Activated T-helper 17 cell treated with anti-CD3 and anti-CD28 coated beads, Interleukin-2, amount 50 U/mL, for 72 hours (primary cell): ENCODE data around the gene NECTIN1. TPM values are rescaled to one million over a fixed set of nuclear protein-coding genes. Genes with fewer than 3 reads are reported as not detected.

Source experiments
- ATAC-seq: fragments of 150-1000 bp; cut with Tn5 transposase; replicated peaks from 2 replicates; pipeline ENCODE4 v1.10.0; 2021; ENCODE audit warnings: mild to moderate bottlenecking, moderate library complexity
- H3K27ac Mint-ChIP-seq: one replicate; pipeline ENCODE4 v1.8.0; 2022; ENCODE audit warnings: mixed read lengths
- H3K27me3 Mint-ChIP-seq: one replicate; pipeline ENCODE4 v1.8.0; 2022; ENCODE audit warnings: mixed read lengths
- H3K36me3 Mint-ChIP-seq: one replicate; pipeline ENCODE4 v1.8.0; 2022; ENCODE audit warnings: low read depth, mild to moderate bottlenecking, mixed read lengths
- H3K4me1 Mint-ChIP-seq: one replicate; pipeline ENCODE4 v1.8.0; 2022; ENCODE audit warnings: mixed read lengths
- H3K4me3 Mint-ChIP-seq: one replicate; pipeline ENCODE4 v1.8.0; 2022; ENCODE audit warnings: mild to moderate bottlenecking, mixed read lengths
- H3K9me3 Mint-ChIP-seq: one replicate; pipeline ENCODE4 v1.8.0; 2022; ENCODE audit warnings: mixed read lengths
- total RNA-seq, 2 donors: library from RNA; stranded (reverse); gene quantifications; one replicate each; pipeline ENCODE4 v1.2.3, GENCODE V29; 2022

The NECTIN1 gene
- total RNA-seq, 2 donors from 2014 or later, result 0.78 to 2.3 TPM

DNA sequence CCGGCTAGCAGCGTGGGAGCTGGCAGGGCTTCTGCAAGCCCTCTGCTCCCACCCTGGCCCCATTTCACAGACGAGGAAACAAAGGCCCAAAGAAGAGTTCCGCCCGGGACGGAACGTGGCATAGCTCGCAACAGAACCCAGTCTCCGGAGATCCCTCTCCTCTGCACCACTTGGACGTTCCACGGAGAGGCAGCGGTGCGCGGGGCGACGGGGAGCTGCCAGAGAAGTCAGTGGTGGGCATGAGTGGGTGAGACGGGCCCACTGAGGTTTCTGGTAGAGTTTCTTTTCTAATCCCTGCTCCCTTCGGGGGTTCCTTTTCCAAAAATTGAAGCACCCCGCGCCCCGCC, 554 bp upstream of the NECTIN1 start:
- ATAC-seq, result peak; percentile 30
- H3K9me3 Mint-ChIP-seq, result no peaks in the 10 kb centered on the region
- peaks cover 4% of the 10 kb centered on the region for H3K4me1 Mint-ChIP-seq
- peaks cover 24% of the 10 kb centered on the region for H3K27me3 Mint-ChIP-seq
- H3K36me3 Mint-ChIP-seq, result no peaks in the 10 kb centered on the region
- peak overlapping the region; percentile 70 for H3K4me3 Mint-ChIP-seq
- H3K27ac Mint-ChIP-seq, result peak overlapping the region; percentile 43

DNA sequence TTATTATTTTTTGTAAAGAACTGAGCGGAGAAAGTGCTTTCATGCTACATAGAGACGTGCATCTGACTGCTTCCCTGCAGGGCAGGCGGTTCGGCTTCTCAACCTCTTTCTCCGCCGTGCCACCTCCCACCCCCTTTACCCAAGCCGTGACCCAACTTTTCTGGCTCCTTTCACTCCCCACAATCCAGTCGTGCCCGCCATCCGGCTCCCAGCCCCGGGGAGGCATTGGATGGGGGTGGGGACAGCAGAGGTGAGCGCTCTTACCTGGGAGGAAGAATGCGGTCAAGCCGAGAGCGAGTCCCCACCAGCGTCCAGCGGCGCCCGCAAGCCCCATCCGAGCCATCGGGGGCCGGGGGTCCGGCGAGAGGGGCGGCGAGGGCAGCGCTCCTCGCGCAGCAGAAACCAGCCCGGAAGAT, 781 bp downstream of the NECTIN1 start:
- Mint-ChIP-seq H3K27ac (peak overlapping the region; percentile 70), H3K36me3 (no peaks in the 10 kb centered on the region), H3K27me3 (peaks cover 12% of the 10 kb centered on the region), H3K9me3 (no peaks in the 10 kb centered on the region), H3K4me1 (peaks cover 4% of the 10 kb centered on the region), H3K4me3 (peak overlapping the region; percentile 81)
- ATAC-seq, result no peak

DNA sequence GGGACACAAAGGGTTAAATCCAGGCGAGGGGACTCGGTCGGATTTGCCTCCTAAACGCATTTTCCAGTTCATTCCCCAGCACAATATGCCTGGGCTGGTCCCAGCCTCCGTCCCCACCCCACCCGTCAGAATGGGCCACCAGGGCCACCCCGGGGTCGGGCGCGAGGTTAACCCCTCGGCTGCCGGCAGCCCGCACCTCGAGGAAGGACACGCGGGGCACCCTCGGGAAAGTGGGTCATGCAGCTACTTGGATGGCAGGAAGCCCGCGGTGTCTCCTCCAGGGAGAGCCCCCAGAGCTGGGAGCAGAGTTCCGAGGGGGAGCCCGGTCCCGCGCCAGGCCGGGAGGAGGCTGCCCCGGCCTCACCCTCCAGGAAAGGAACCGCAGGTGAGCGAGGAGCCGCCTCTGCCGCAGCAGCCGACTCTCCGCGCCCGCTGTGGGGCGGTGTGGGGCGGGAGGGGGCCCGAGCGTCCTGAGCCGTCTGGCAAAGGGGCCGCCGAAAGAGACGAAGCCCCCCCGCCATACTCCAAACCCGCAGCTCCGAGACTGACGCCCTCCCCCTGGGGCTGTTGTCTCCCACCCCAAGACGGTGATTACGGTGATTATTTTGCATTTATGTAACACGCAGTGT, 1.4 kb downstream of the NECTIN1 start:
- H3K27ac Mint-ChIP-seq, result peak overlapping the region; percentile 70
- peaks cover 4% of the 10 kb centered on the region for H3K4me1 Mint-ChIP-seq
- H3K36me3 Mint-ChIP-seq, result no peaks in the 10 kb centered on the region
- H3K9me3 Mint-ChIP-seq, result no peaks in the 10 kb centered on the region
- ATAC-seq, result no peak
- H3K27me3 Mint-ChIP-seq, result peaks cover 12% of the 10 kb centered on the region
- H3K4me3 Mint-ChIP-seq, result peak overlapping the region; percentile 81

DNA sequence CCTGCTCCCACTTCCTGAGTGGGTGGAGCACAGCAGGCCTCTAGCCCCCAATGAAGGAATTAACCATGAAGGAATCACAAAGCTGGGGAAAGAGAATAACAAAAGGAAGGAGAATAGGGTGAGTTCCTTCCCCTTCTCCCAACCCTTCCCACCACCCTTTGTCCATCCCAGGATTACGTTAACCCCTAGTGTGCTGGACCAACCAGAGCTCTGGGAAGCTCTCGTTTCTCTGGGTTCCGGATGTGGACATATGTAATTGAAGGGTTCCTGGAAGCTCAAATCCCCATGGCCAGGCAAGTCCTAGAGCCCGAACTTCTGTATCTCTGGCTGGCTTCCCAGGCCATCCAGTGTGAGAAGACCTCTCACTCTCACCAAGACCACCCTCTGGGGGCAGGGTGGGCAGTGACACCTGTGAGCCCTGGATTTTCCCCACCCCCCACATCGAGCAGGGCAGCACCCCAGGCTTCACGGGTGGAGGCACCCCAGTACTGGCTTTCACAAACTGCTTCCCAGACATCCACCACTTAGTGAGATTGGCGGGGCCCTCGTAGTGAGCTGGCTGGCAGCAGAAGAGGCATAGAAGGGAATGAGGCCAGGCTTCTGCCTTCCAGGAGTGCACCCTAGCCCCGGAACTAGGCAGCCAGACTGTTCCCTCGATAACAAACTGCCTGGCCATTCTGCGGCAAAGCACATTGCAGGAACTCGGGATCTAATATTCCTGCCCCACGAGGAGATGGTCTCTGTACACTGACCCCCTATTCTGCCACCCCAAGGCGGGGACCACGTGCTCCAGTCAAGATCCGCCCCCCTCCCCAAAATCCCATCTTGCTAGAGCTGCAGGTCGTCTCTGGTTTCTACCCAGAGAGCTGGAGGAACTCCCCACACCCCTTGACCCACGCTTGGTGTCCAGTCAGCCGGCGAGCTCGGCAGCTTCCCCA, 2.1 kb downstream of the NECTIN1 start:
- peak overlapping the region; percentile 81 for H3K4me3 Mint-ChIP-seq
- H3K27me3 Mint-ChIP-seq, result peaks cover 12% of the 10 kb centered on the region
- no peaks in the 10 kb centered on the region for H3K9me3 Mint-ChIP-seq
- ATAC-seq, result no peak
- no peak overlapping the region for H3K27ac Mint-ChIP-seq
- H3K36me3 Mint-ChIP-seq, result no peaks in the 10 kb centered on the region
- H3K4me1 Mint-ChIP-seq, result peaks cover 7% of the 10 kb centered on the region

DNA sequence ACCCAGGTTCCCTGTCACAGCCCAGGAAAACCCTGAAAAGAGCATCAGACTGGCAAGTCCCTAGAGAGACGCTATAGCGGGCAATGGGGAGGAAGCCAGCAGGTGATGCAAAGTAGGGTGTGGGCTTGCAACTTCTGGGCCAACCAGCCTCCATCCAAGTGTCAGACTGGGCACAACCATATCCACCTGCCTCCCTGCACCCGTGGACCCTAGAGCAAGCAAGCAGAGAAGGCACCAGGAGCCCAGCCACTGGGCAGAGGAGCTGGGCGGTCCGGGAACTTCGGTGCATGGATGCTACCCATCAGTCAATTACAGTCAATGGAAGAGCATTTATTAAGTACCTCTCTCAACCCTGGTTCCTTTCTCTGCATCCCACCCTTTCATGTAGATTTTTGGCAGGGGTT, 2.8 kb downstream of the NECTIN1 start:
- Mint-ChIP-seq H3K4me3 (no peak overlapping the region), H3K9me3 (no peaks in the 10 kb centered on the region), H3K27me3 (peaks cover 7% of the 10 kb centered on the region), H3K27ac (no peak overlapping the region), H3K36me3 (no peaks in the 10 kb centered on the region), H3K4me1 (peaks cover 9% of the 10 kb centered on the region)
- no peak for ATAC-seq

DNA sequence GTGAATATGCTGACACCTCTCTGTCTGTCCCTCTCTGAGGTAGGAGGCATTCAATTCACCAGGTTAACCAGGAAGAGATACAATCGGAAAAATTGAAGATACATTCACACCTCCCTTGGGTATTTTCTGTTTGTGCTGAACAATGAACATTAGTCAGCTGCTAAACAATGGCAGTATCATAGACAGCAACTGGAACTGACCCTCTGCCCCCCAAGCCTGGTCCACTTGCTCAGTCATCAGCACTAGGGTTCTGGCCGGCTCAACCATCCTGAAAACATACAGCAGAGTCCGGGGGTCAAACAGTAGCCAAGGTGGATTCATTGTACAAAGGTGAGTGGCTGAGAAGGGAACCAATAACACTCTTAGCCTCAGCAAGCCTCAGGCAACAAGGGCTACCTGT, 4.0 kb downstream of the NECTIN1 start:
- no peaks in the 10 kb centered on the region for H3K27me3 Mint-ChIP-seq
- no peaks in the 10 kb centered on the region for H3K9me3 Mint-ChIP-seq
- H3K27ac Mint-ChIP-seq, result no peak overlapping the region
- H3K4me3 Mint-ChIP-seq, result no peak overlapping the region
- no peaks in the 10 kb centered on the region for H3K36me3 Mint-ChIP-seq
- peaks cover 5% of the 10 kb centered on the region for H3K4me1 Mint-ChIP-seq
- no peak for ATAC-seq

DNA sequence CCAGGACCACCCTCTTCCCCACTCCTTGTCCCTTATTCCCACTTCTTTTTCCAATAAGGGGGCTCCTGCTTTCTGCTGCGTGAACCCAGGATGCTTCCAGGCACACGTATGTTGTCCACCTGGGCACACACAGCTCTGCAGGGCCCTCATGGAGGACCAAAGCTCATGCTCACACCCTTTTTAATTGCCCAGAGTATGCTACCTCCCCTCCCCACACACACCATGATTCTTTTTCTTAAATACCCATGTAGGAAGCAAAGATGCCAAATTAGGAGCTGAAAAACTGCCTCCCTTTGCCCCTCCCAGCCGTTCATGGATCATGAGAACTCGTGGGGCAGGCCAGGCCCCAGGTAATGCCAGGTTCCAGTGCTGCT, 5.1 kb downstream of the NECTIN1 start:
- no peaks in the 10 kb centered on the region for H3K27me3 Mint-ChIP-seq
- peaks cover 5% of the 10 kb centered on the region for H3K4me1 Mint-ChIP-seq
- H3K27ac Mint-ChIP-seq, result no peak overlapping the region
- no peak for ATAC-seq
- H3K4me3 Mint-ChIP-seq, result no peak overlapping the region
- H3K9me3 Mint-ChIP-seq, result no peaks in the 10 kb centered on the region
- H3K36me3 Mint-ChIP-seq, result no peaks in the 10 kb centered on the region

DNA sequence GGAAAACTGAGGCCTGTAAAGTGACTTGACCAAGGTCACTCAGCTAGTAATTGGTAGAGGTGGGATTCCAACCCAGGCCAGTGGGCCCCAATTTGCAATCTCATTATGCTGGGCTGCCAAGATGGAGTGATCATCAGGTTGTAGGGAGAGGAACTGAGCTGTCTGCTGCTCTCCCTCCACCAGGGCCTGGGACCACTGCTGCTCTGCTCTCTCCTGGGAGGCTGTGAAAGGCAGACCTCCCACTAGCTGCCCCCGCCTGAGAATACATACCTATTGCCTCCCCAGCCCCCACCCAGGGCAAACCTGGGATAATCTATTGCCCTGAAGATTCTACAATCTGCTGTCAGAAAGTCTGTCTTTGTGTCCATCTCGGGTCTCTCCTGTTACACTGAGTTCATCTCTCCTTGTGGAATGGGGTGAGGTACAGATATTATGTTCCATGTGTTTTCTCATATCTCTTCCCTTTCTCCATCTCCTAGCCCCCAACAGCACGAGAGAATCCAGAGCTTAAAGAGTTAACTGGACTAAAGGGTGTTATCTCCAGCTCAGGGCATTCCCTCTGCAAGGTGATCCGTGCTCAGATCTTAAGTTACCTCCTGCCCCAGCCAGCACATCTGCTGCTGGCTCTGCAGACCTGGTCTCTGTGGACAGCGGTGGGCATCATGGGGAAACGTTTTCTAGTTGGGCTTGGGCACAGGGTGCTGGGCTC, 5.6 kb downstream of the NECTIN1 start:
- no peaks in the 10 kb centered on the region for H3K27me3 Mint-ChIP-seq
- peaks cover 5% of the 10 kb centered on the region for H3K4me1 Mint-ChIP-seq
- no peaks in the 10 kb centered on the region for H3K36me3 Mint-ChIP-seq
- no peaks in the 10 kb centered on the region for H3K9me3 Mint-ChIP-seq
- no peak overlapping the region for H3K27ac Mint-ChIP-seq
- no peak overlapping the region for H3K4me3 Mint-ChIP-seq
- no peak for ATAC-seq

DNA sequence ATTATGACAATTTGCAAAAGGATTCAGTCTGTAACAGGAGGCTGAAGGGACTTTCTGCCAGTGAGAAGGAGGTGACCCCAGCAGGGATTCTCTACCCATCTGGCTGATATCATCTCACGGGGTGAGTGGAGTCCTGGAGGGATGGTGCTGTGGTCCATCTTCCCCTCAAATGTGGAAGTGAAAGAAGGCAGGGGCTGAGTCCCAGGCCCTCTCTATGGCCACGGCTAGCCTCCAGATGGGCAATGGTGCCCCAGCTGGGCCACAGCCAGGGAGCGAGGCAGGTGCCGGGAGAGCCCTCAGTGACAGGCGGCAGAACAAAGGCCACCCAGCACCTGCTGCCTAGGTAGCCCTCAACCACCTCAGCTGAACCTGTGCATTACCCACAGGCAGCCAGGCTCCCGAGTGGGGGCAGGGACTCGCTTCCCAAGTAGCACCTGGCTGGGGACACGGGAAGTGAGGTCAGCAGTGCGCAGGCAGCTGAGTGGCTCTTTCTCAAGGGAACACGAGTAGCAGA, 6.7 kb downstream of the NECTIN1 start:
- Mint-ChIP-seq H3K27ac (peak overlapping the region; percentile 20), H3K4me3 (no peak overlapping the region), H3K36me3 (no peaks in the 10 kb centered on the region), H3K9me3 (no peaks in the 10 kb centered on the region), H3K27me3 (no peaks in the 10 kb centered on the region), H3K4me1 (peaks cover 5% of the 10 kb centered on the region)
- ATAC-seq, result no peak

DNA sequence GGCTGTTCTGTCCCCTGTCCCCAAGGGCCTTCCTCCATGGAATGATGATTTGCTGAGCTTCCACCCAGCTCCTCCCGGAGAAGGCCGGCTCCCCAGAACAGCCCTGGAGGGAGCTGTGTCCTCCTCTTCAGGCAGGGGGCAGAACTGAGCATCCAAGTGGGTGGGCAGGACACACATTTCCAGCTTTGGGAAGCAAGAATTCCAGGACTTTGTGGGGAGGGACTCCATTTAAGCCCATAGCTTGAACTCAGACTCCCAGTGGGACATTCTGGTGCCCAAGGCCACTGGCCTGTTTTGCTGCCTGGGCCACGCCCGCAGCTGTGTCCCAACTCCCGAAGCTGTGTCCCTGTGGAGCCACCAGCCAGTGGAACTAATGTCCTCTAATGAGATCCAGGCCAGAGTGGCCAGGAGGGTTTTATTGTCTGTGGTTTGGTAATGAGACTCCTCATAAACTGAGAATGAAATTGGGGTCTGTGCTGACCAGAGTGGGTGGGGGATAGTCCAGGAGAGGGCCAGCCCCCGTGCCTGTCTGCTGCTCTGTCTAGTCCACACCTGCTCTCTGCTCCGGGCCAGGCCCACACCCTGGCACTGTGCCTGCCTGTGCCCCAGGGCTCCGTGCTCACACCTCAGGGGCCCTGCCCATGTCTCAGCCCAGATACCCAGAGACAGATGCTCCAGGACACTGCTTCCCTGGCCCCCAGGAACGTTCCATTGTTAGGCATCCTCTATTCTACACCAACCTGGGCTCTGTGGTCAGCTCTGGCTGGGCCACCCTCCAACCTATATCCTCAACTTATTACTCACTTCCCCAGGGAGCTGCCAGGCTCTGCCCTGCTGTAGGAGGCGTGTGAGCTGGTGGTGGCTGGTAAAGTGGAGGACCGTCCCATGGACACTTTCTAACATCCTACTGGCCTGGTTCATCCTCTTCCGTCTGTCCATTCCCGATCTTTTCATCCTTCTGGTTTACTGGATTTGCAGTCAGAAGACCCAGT, 7.6 kb downstream of the NECTIN1 start:
- Mint-ChIP-seq H3K4me3 (no peak overlapping the region), H3K9me3 (no peaks in the 10 kb centered on the region), H3K27me3 (no peaks in the 10 kb centered on the region), H3K36me3 (no peaks in the 10 kb centered on the region), H3K27ac (peak overlapping the region; percentile 20), H3K4me1 (peaks cover 5% of the 10 kb centered on the region)
- ATAC-seq, result no peak

DNA sequence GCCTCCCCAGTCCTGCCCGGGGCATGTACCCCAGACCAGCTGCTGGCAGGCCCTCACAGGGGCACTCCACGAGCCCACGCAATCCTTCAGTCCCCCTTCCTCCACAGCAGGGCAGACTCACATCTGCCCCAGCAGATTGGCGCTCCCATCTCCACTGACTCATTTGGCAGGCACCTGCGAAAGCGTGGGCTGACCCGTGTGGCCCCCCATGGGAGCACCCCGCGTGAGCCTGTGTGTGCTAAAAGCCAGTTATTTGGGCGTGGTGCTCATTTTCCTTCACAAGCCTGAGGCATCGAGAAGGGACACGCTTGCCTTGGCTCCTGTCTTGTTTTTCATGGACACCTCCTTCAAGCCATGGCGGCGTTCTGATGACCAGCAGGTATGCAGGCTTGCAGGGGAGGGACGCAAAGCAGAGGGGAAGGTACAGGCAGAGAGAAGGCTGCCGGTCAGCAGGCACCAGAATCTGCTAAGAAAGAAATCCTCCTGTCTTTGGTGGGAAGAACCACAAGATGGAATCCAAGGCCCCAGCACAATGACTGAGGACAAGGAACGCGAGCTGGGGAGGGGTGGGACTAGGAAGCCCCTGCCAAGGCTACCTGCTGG, 8.6 kb downstream of the NECTIN1 start:
- Mint-ChIP-seq H3K27ac (no peak overlapping the region), H3K27me3 (no peaks in the 10 kb centered on the region), H3K36me3 (no peaks in the 10 kb centered on the region), H3K4me3 (no peak overlapping the region), H3K9me3 (no peaks in the 10 kb centered on the region), H3K4me1 (peaks cover 5% of the 10 kb centered on the region)
- no peak for ATAC-seq

DNA sequence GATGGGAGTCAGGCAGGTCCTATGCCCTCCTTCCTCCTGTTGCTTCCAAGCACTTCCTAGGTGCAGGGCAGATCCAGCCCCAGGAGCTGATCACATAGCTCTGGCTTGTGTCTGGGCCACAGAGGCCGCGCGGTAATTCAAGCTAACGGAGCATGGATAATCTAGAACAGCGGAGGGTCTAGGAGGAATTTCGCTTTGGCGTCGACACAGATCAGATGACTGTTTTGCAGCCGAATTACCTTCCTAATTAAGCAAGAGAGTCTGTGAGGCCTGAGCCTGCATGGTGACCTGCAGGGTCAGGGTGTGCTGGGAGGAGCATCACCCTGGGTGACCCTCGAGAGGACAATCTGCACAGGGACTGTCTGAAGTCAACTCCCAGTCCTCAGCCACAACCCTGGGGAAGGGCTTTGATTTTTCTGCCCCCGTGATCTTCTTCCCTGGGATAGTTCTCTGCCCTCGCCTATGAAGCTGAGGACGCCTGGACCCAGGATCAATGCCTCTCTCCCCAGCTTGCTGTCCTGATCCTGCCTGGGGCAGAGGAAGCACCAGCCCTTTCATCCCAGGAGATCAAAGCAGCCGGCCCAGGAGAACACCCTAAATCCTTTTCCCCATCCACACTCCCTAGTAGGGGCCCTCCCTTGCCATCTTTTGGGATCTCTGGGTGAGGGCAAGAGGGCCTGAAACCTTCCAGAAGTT, 11.0 kb downstream of the NECTIN1 start:
- no peak overlapping the region for H3K27ac Mint-ChIP-seq
- H3K4me3 Mint-ChIP-seq, result no peak overlapping the region
- H3K36me3 Mint-ChIP-seq, result no peaks in the 10 kb centered on the region
- ATAC-seq, result no peak
- peaks cover 5% of the 10 kb centered on the region for H3K4me1 Mint-ChIP-seq
- no peaks in the 10 kb centered on the region for H3K27me3 Mint-ChIP-seq
- no peaks in the 10 kb centered on the region for H3K9me3 Mint-ChIP-seq
